Memory B cell (primary cell): Measurements from ENCODE around the gene DNAJC30.
A peak's percentile ranks its signal among the peaks of the same experiment; 100 is the strongest.
"Not testable (repeated sequence)": the region's sequence is repeated elsewhere in the genome, so short reads cannot be mapped to it uniquely, and the experiment has no call there.

Source experiments
- ATAC-seq: fragments of 150-1000 bp; cut with Tn5 transposase; 2 replicates; pipeline ENCODE4 v1.10.0; 2021; ENCODE audit warnings: low read depth, mild to moderate bottlenecking, moderate library complexity
- DNase-seq, 2 donors: peaks; one replicate each; pipeline ENCODE4 v3.0.0; 2022; ENCODE audit warnings: low spot score in 2 of 2
- H3K27ac Mint-ChIP-seq: one replicate; pipeline ENCODE4 v1.8.0; 2022; ENCODE audit warnings: mild to moderate bottlenecking, moderate library complexity, mixed read lengths
- H3K27me3 Mint-ChIP-seq: one replicate; pipeline ENCODE4 v1.8.0; 2022; ENCODE audit warnings: mixed read lengths
- H3K36me3 Mint-ChIP-seq: one replicate; pipeline ENCODE4 v1.8.0; 2022; ENCODE audit warnings: mild to moderate bottlenecking, mixed read lengths
- H3K4me1 Mint-ChIP-seq: one replicate; pipeline ENCODE4 v1.8.0; 2022; ENCODE audit warnings: mixed read lengths
- H3K4me3 Mint-ChIP-seq: one replicate; pipeline ENCODE4 v1.8.0; 2022; ENCODE audit warnings: mild to moderate bottlenecking, moderate library complexity, mixed read lengths
- H3K9me3 Mint-ChIP-seq: one replicate; pipeline ENCODE4 v1.8.0; 2022; ENCODE audit warnings: mixed read lengths

The DNAJC30 gene

DNA sequence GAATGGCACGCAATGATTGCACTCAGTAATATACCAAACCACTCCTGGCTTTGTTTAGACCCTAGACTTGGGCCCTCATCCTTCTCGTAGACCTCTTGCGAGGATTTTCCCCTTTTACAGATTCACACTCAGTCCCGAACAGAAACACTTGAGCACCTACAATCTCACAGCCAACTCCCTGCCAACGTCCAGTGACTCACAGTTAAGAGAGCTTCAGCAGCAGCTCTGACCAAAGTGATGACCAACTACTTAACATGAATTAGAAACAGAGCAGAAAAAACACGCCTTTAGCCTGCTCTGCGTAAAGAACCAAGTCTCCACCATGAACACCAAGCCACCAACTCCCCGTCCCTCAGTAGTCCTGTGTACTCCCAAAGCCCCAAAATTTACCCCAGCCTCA is 2.2 kb downstream of the DNAJC30 start:
- Mint-ChIP-seq H3K27me3 (no peaks in the 10 kb centered on the region), H3K4me1 (peaks cover 17% of the 10 kb centered on the region), H3K9me3 (no peaks in the 10 kb centered on the region), H3K27ac (peak overlapping the region; percentile 24), H3K4me3 (peak overlapping the region; percentile 97), H3K36me3 (peaks cover 10% of the 10 kb centered on the region)
- no peak for ATAC-seq
- no peak for DNase-seq

DNA sequence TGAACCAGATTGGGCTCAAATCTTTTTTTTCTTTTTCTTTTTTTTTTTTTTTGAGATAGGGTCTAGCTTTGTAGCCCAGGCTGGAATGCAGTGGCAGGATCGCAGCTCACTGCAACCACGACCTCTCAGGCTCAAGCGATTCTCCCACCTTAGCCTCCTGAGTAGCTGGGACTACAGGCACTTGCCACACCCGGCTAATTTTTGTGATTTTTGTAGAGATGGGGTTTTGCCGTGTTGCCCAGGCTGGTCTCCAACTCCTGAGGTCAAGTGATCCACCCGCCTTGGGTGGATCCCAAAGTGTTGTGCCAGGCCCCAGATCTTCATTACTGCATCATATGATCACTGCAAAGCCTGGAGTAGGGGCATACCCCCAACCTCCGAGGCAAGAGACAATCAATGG is 2.8 kb downstream of the DNAJC30 start:
- no peaks in the 10 kb centered on the region for H3K9me3 Mint-ChIP-seq
- peaks cover 9% of the 10 kb centered on the region for H3K36me3 Mint-ChIP-seq
- ATAC-seq (no peak), DNase-seq (no peak)
- no peaks in the 10 kb centered on the region for H3K27me3 Mint-ChIP-seq
- no peak overlapping the region for H3K4me3 Mint-ChIP-seq
- H3K27ac Mint-ChIP-seq, result no peak overlapping the region
- peaks cover 17% of the 10 kb centered on the region for H3K4me1 Mint-ChIP-seq

DNA sequence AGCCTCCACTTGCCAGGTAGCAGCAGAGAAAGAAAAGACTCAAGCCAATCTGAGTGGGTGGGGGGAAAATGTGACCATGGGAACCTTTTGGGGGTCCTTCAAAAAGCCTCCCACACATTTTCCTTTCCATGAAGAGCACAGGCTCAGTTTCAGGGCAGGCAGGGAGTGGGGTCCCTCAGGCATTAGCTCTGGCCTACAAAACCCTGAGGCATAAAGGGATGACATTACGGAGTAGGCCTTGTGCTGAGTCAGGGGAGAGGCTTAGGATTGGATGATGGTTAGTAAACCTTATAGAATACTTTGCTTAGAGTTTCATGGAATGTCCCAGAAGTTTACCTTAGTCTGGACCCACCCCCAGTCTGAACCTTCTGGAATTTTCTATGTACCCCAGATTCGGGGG is 3.5 kb downstream of the DNAJC30 start:
- Mint-ChIP-seq H3K9me3 (no peaks in the 10 kb centered on the region), H3K36me3 (peaks cover 9% of the 10 kb centered on the region), H3K27ac (no peak overlapping the region), H3K27me3 (no peaks in the 10 kb centered on the region), H3K4me1 (peaks cover 17% of the 10 kb centered on the region), H3K4me3 (no peak overlapping the region)
- no peak for DNase-seq
- ATAC-seq, result no peak

DNA sequence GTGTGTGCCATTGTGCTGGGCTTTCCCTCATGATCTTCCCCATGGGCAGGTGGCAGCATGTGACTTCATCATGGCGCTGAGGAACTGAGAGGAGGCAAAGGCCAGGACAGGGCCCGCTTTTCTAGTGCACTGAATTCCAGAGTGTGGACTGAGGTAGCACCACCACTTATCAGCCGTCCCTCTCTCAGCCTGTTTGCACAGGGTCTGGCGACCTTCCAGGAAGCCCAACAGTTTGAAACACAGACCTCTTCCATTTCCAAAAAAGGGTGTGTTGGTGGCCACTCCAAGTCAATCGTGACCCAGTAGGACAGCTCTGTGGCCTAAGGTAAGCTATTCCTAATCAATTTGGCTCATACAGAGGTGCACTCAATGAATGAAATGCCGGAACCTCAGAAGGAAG is 4.4 kb downstream of the DNAJC30 start:
- DNase-seq, result no peak
- H3K4me3 Mint-ChIP-seq, result no peak overlapping the region
- peaks cover 14% of the 10 kb centered on the region for H3K4me1 Mint-ChIP-seq
- H3K36me3 Mint-ChIP-seq, result peaks cover 9% of the 10 kb centered on the region
- no peak overlapping the region for H3K27ac Mint-ChIP-seq
- no peaks in the 10 kb centered on the region for H3K27me3 Mint-ChIP-seq
- H3K9me3 Mint-ChIP-seq, result no peaks in the 10 kb centered on the region
- ATAC-seq, result no peak

DNA sequence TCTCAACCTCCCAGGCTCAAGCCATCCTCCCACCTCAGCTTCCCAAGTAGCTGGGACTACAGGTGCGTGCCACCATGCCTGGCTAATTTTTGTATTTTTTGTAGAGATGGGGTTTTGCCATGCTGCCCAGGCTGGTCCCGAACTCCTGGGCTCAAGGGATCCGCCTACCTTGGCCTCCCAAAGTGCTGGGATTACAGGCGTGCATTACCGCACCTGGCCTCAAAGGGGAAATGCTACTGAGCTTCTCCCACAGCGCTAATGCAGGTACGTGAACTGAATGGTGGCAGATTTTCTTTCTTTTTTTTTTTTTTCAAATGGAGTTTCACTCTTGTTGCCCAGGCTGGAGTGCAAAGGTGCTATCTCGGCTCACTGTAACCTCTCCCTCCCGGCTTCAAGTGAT is 7.2 kb downstream of the DNAJC30 start:
- not testable (repeated sequence) for H3K27me3 Mint-ChIP-seq, ATAC-seq, H3K4me1 Mint-ChIP-seq, H3K27ac Mint-ChIP-seq, H3K36me3 Mint-ChIP-seq, H3K9me3 Mint-ChIP-seq, DNase-seq, H3K4me3 Mint-ChIP-seq

DNA sequence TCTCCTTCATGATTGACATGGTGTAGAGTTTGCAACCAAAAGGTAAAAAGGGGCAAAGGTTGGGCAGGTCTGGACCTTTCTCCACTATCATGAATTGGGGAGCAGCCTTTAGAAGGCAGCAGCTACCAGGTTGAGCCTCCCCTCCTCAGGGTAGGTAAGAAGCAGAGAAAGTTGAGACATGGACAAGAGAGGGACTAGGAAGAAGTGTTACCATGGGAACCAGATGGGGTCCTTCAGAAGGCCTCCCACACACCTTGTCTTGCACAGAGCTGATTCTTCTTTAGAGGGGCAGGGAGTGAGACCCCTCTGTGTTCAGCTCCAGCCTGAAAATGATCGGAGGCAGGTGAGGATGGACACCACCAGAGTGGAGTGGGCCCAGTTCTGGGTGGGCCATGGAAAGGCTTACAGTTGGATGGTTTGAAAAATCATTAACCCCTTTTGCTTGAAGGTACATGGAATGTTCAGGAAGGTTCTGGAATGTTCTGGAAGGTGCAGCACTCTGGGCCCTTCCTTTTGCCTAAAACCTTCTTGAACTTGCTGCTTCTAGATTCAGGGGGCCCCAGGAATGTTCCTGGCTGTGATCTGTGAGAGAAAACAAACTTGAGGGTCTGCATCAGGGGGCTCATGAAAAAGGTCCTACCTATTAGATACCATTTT is 8.7 kb downstream of the DNAJC30 start:
- no peak overlapping the region for H3K4me3 Mint-ChIP-seq
- H3K27ac Mint-ChIP-seq, result no peak overlapping the region
- H3K27me3 Mint-ChIP-seq, result peaks cover 7% of the 10 kb centered on the region
- no peaks in the 10 kb centered on the region for H3K9me3 Mint-ChIP-seq
- H3K4me1 Mint-ChIP-seq, result peaks cover 5% of the 10 kb centered on the region
- H3K36me3 Mint-ChIP-seq, result peaks cover 9% of the 10 kb centered on the region
- ATAC-seq (no peak), DNase-seq (no peak)

DNA sequence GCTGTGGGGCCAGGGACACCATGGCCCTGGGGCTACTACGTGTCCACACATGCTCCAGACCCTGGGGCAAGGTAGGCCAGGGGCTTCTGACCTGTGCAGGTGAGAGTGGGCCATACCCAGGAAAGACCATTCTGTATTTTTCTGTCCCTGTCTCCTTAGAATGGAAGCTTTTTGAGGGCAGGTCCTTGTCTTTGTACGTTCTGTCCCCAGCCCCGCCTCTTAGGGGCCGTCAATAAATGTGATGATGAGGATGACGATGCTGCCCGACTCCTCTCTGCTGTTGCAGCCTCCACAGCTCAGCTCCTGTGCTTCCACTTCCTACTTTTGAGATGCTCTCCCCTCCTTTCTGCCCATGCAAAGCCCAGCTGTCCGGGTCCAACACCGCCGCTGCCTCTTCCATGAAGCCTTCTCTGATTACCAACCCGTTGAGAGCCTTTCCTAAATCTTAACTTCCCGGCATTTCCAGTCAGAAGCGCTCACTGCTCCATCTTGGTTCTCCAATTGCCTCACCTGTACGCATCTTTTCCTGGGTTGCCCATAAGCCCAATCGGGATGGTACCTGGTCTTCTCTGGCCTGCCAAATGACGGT is 11.3 kb downstream of the DNAJC30 start:
- ATAC-seq, result no peak
- H3K27me3 Mint-ChIP-seq, result peaks cover 14% of the 10 kb centered on the region
- H3K4me3 Mint-ChIP-seq, result no peak overlapping the region

DNA sequence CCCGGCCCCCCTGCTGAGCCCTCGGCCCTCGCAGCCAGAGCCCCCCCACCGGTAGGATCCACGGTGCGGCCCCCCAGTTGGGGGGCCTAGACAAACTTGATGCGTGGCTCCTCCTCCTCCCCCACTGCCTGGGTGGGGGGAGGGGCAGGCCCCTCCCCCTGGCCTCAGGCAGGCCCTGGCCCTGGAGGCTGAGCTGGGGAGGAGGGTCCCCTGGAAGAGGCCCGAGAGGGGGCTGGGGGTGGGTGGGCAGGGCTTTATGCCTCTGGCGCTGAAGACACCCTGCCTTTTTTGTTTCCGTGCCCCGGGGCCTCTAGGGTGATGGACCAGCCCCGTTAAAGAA is 12.0 kb downstream of the DNAJC30 start:
- Mint-ChIP-seq H3K27ac (no peak overlapping the region), H3K9me3 (no peaks in the 10 kb centered on the region), H3K36me3 (no peaks in the 10 kb centered on the region), H3K4me1 (peaks cover 10% of the 10 kb centered on the region), H3K27me3 (peaks cover 14% of the 10 kb centered on the region), H3K4me3 (no peak overlapping the region)
- DNase-seq (no peak), ATAC-seq (no peak)

More for the DNA sequence above, 11.3 kb downstream of the DNAJC30 start:
- Mint-ChIP-seq H3K9me3 (no peaks in the 10 kb centered on the region), H3K36me3 (no peaks in the 10 kb centered on the region), H3K4me1 (peaks cover 10% of the 10 kb centered on the region), H3K27ac (no peak overlapping the region)
- no peak for DNase-seq

DNA sequence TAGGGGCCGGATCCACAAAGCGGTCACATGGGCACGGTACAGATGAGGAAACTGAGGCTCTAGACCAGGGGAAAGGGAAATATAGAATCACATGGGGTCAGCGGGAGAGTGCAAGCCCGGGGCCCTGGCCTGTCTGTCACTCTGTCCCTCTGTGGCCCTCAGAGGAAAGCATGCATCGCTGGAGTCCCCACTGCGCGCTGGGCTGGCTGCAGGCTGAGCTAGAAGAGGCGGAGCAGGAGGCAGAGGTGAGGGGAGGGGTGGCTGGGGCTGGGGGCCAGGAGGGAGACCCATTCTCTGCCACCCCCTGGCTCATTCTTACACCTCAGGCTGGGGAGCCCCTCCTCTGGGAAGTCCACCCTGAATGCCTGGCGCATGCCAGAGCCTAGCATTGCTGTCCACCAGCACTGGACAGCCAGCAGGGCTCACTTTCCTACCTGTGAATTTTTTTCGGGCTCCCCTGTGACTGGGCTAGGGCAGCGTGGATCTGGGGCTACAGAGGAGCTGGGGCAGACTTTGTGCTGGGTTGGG is 13.3 kb downstream of the DNAJC30 start:
- peaks cover 14% of the 10 kb centered on the region for H3K27me3 Mint-ChIP-seq
- peaks cover 10% of the 10 kb centered on the region for H3K4me1 Mint-ChIP-seq
- no peak overlapping the region for H3K4me3 Mint-ChIP-seq
- DNase-seq (no peak), ATAC-seq (no peak)
- H3K27ac Mint-ChIP-seq, result no peak overlapping the region
- no peaks in the 10 kb centered on the region for H3K36me3 Mint-ChIP-seq
- no peaks in the 10 kb centered on the region for H3K9me3 Mint-ChIP-seq

DNA sequence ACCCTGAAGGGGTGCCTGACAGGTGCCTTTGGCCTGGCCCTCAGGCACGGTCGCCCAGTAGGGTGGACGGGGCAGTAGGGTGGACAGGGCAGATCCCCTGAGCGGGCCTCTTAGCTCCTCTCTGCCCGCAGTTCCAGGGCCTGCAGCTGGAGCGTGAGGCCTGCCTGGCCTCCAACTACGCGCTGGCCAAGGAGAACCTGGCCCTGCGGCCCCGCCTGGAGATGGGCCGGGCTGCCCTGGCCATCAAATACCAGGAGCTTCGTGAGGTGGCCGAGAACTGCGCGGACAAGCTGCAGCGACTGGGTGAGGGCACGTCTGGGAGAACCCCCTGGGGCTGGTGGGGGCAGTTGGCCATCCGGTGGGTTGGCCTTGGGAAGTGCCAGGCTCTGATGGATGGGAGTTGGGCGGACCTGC is 14.0 kb downstream of the DNAJC30 start:
- H3K27ac Mint-ChIP-seq, result no peak overlapping the region
- no peak for DNase-seq
- H3K36me3 Mint-ChIP-seq, result no peaks in the 10 kb centered on the region
- H3K27me3 Mint-ChIP-seq, result peaks cover 14% of the 10 kb centered on the region
- no peak overlapping the region for H3K4me3 Mint-ChIP-seq
- peaks cover 10% of the 10 kb centered on the region for H3K4me1 Mint-ChIP-seq
- no peak for ATAC-seq
- no peaks in the 10 kb centered on the region for H3K9me3 Mint-ChIP-seq

DNA sequence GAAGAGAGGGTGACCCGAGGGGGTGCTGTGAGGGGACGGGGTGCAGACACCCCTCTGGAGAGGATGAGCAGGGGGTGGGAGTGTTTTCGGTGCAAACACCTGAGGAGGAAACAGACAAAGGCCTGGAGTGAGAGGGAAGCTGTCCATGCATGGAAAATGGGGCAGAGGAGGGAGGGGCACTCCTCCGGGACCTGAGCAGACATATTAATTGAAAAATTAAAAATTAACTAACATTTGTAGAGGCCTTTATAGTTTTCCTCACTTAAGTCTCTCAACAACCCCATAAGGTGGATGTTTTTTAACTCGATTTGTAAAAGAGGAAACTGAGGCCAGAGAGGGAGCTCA is 14.4 kb downstream of the DNAJC30 start:
- peak overlapping the region; percentile 61 for H3K4me3 Mint-ChIP-seq
- peaks cover 10% of the 10 kb centered on the region for H3K4me1 Mint-ChIP-seq
- no peak for ATAC-seq
- DNase-seq, result no peak
- no peak overlapping the region for H3K27ac Mint-ChIP-seq
- H3K27me3 Mint-ChIP-seq, result peaks cover 16% of the 10 kb centered on the region
- H3K36me3 Mint-ChIP-seq, result no peaks in the 10 kb centered on the region
- no peaks in the 10 kb centered on the region for H3K9me3 Mint-ChIP-seq

DNA sequence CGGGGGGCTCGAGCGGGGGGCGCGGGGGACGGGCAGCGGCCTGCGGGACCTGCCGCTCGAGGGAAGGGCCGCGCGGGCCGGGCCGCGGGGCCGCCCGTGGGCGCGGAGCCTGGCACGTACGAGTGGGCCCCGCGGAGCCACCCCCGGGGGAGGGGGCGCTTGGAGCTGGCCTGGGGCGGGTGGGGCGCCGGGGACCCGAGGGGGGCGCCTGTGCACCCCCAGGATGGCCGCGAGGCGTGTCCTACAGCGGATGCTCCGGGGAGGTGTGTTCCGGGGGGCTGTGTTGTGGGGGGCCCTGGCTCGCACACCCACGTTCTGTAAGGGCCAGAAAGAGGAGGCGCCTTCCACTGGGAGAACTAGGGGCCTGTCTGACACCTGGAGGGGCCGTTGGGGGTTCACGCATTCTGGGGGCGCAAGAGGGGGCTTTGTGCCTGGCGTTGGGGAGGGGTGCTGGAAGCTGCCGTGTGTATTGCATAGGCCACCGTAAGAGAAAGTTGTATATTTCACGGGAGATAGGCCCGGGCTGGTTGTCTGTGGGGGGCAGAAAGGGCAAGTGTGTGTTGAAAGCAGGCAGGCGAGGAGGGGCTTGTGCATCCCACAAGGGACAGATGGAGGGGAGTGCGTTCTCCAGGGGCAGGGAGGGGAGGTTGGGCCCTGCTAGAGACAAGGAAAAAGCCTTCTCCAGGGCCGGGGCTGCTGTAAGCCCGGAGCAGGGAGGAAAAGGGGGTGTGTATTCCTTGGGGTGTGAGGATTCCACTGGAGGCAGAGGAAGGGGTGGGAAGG is 15.0 kb downstream of the DNAJC30 start:
- peaks cover under 1% of the 10 kb centered on the region for H3K9me3 Mint-ChIP-seq
- H3K4me3 Mint-ChIP-seq, result peak overlapping the region; percentile 61
- peaks cover 10% of the 10 kb centered on the region for H3K4me1 Mint-ChIP-seq
- no peak for ATAC-seq
- H3K27ac Mint-ChIP-seq, result no peak overlapping the region
- peaks cover 19% of the 10 kb centered on the region for H3K27me3 Mint-ChIP-seq
- peaks cover under 1% of the 10 kb centered on the region for H3K36me3 Mint-ChIP-seq
- DNase-seq, result no peak

DNA sequence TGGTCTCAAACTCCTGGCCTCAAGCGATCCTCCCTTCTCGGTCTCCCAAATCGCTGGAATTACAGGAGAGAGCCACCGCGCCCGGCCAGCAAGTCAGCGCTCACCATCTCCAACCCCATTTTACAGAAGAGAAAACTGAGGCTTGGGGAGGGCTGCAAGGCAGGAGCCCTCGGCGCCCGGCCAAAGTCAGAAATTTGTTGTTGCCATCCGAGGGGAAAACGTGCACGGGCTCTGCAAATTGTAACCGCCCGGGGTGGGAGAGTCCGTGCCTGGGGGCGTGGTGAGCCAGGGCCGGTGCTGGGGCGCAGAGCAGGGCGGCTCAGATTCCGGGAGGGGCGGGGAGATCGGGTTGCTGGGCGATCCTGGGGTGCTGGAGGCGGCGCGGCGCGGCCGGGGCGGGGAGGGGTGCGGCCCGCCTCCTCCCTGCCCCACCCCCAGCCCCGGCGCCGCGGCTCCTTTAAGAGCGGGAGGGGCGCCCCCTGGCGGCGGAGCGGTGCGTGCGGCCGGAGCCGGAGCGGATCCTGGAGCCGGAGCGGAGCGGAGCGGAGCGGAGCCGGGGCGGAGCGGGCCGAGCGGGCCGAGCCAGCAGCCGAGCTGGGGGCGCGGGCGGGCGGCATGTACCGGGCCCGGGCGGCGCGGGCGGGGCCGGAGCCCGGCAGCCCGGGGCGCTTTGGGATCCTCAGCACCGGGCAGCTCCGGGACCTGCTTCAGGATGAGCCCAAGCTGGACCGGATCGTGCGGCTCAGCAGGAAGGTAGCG is 15.7 kb downstream of the DNAJC30 start, which contains the start of gene VPS37D:
VPS37D (plus strand) TSS at position 488 of the 759 bp plus-strand sequence; CDS start at position 616, 128 bp downstream.
- H3K4me3 Mint-ChIP-seq, result peak within 1 kb of the TSS; percentile 81
- peaks cover 24% of the 10 kb centered on the region for H3K27me3 Mint-ChIP-seq
- H3K4me1 Mint-ChIP-seq, result peaks cover 10% of the 10 kb centered on the region
- peaks cover 6% of the 10 kb centered on the region for H3K9me3 Mint-ChIP-seq
- ATAC-seq (peak; percentile 91), DNase-seq (peak; percentile 96 to 97)
- H3K27ac Mint-ChIP-seq, result peak within 1 kb of the TSS; percentile 47
- H3K36me3 Mint-ChIP-seq, result peaks cover 5% of the 10 kb centered on the region

DNA sequence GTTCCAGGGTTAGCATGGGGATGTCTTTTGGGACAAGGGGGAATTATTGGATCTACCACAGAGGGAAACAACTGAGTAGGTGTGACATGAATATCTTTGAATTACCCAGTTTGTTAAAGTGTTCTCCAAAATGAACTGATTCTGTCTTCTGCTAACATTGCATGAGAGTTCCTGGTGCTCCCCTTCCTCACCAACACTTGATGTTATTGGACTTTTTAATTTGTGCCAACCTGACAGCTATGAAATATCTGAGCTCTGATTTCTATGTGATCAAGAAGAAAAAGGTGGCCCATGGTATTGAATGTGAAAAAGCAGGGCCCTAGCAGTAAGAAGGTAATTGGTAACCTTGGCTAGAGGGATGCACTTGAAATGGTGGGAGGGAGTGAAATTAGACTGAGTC is 20.2 kb downstream of the DNAJC30 start:
- peaks cover 20% of the 10 kb centered on the region for H3K27me3 Mint-ChIP-seq
- no peak for DNase-seq
- H3K4me1 Mint-ChIP-seq, result no peaks in the 10 kb centered on the region
- no peak overlapping the region for H3K4me3 Mint-ChIP-seq
- ATAC-seq, result no peak
- peaks cover 6% of the 10 kb centered on the region for H3K9me3 Mint-ChIP-seq
- no peak overlapping the region for H3K27ac Mint-ChIP-seq
- peaks cover 5% of the 10 kb centered on the region for H3K36me3 Mint-ChIP-seq
